PC-9 (cell line): ENCODE measurements around the gene KRT38. TPM values are rescaled to one million over a fixed set of nuclear protein-coding genes. Genes with fewer than 3 reads are reported as not detected.

Experiments
- BruUV-seq: library from RNA; stranded (reverse); fragments of 400-500 nt; replicated peaks from 2 replicates; lab custom pipeline; 2021; lab: Mats Ljungman, UMichigan
- CTCF ChIA-PET: fragments of 300-600 bp; sonication (Branson Sonifier 250); formaldehyde crosslinking; loops from one replicate; lab custom pipeline; 2022; ENCODE audit warnings: antibody characterized with exemption; lab: Charles Lee
- POLR2A ChIA-PET: fragments of 300-600 bp; sonication (Branson Sonifier 250); formaldehyde crosslinking; loops from one replicate; lab custom pipeline; 2022; ENCODE audit warnings: antibody characterized with exemption; ENCODE audit not compliant: unreplicated experiment; lab: Charles Lee
- DNase-seq, 2 experiments: peaks; one replicate each; pipeline versions ENCODE4 v3.0.0 to v3.0.0-alpha.2; 2015 to 2022; ENCODE audit warnings: mixed read lengths in 1 of 2
- H2AFZ ChIP-seq: fragments of 200-600 bp; sonication (generic); 2 replicates; pipeline ENCODE4 v1.8.1; 2017; ENCODE audit warnings: antibody characterized with exemption
- H3F3A ChIP-seq: fragments of 200-600 bp; sonication (generic); 2 replicates; pipeline ENCODE4 v1.8.1; 2017; ENCODE audit warnings: antibody characterized with exemption, mild to moderate bottlenecking, low read depth; ENCODE audit not compliant: insufficient read depth
- H3K27ac ChIP-seq: fragments of 200-600 bp; sonication (generic); 2 replicates; pipeline ENCODE4 v1.6.1; 2016; ENCODE audit warnings: mixed run types
- H3K27me3 ChIP-seq: fragments of 200-600 bp; sonication (generic); 2 replicates; pipeline ENCODE4 v1.6.1; 2016; ENCODE audit warnings: low read depth, mixed run types; ENCODE audit not compliant: insufficient read depth
- H3K36me3 ChIP-seq: fragments of 200-600 bp; sonication (generic); 2 replicates; pipeline ENCODE4 v1.6.1; 2016; ENCODE audit warnings: low read depth, mixed run types
- H3K4me1 ChIP-seq: fragments of 200-600 bp; sonication (generic); replicated peaks from 2 replicates; pipeline ENCODE4 v1.6.1; 2016; ENCODE audit warnings: mixed run types; ENCODE audit not compliant: insufficient read depth
- H3K4me2 ChIP-seq: fragments of 200-600 bp; sonication (generic); 2 replicates; pipeline ENCODE4 v1.6.1; 2017; ENCODE audit warnings: mixed run types
- H3K4me3 ChIP-seq: fragments of 200-600 bp; sonication (generic); 2 replicates; pipeline ENCODE4 v1.6.1; 2016; ENCODE audit warnings: mixed run types
- H3K79me2 ChIP-seq: fragments of 200-600 bp; sonication (generic); 2 replicates; pipeline ENCODE4 v1.6.1; 2017; ENCODE audit warnings: low read depth, mixed run types
- H3K9me2 ChIP-seq: fragments of 200-600 bp; sonication (generic); 2 replicates; pipeline ENCODE4 v1.8.1; 2017; ENCODE audit warnings: mild to moderate bottlenecking; ENCODE audit not compliant: insufficient read depth
- H3K9me3 ChIP-seq: fragments of 200-600 bp; sonication (generic); 2 replicates; pipeline ENCODE4 v1.8.1; 2016; ENCODE audit warnings: low read depth; ENCODE audit not compliant: insufficient read depth
- H4K20me1 ChIP-seq: fragments of 200-600 bp; sonication (generic); 2 replicates; pipeline ENCODE4 v1.8.1; 2017; ENCODE audit not compliant: insufficient read depth
- CTCF ChIP-seq: fragments of 200-600 bp; sonication (generic); conservative IDR thresholded peaks from 2 replicates; pipeline ENCODE4 v1.6.1; 2017; ENCODE audit warnings: mixed run types, antibody characterized with exemption, mild to moderate bottlenecking, moderate library complexity
- EZH2 ChIP-seq: fragments of 200-600 bp; sonication (generic); IDR thresholded peaks from 2 replicates; pipeline ENCODE4 v1.8.0; 2017; ENCODE audit warnings: antibody characterized with exemption, low read depth
- intact Hi-C: fragments of 100-400 bp; cut with micrococcal nuclease; formaldehyde crosslinking; loops from one replicate; pipeline ENCODE4 v1.10.0; 2022; ENCODE audit not compliant: unreplicated experiment
- total RNA-seq: library from RNA; stranded (reverse); gene quantifications from 2 replicates; pipeline ENCODE4 v1.2.3, GENCODE V29; 2021

Gene KRT38
- total RNA-seq, 1 experiment from 2014 or later: not detected

GRCh38 chr17:41392278-41392677 lies 48.5 kb downstream of the KRT38 start:
- intact Hi-C loops: no loop called here
- H3K79me2 ChIP-seq: no peaks in the 10 kb centered on the region
- CTCF ChIA-PET: no interaction called here
- H3F3A ChIP-seq: no peaks in the 10 kb centered on the region
- no peak for TF ChIP-seq CTCF
- no peak for TF ChIP-seq EZH2
- H4K20me1 ChIP-seq: no peaks in the 10 kb centered on the region
- H3K36me3 ChIP-seq: no peaks in the 10 kb centered on the region
- no peaks in the 10 kb centered on the region for H3K27me3 ChIP-seq
- POLR2A ChIA-PET: interaction anchor here (0.6 to 0.7 kb wide), 3 partner anchors 12 to 136 kb away, joined by 3 to 5 read pairs (median 5); no protein-coding TSS in a partner anchor
- H2AFZ ChIP-seq: no peak overlapping the region
- H3K9me2 ChIP-seq: no peaks in the 10 kb centered on the region
- peaks cover 4% of the 10 kb centered on the region; the same call in 1 of the 2 replicates for H3K9me3 ChIP-seq
- peaks cover 21% of the 10 kb centered on the region for H3K4me1 ChIP-seq
- H3K27ac ChIP-seq: 0 out of 2 replicates have a peak overlapping the region, but pooled peaks have one; percentile 25
- H3K4me3 ChIP-seq: no peak overlapping the region
- no TSS peak for BruUV-seq
- H3K4me2 ChIP-seq: no peak overlapping the region
- no peak for DNase-seq

- H3K79me2 ChIP-seq: no peaks in the 10 kb centered on the region
- H3K9me2 ChIP-seq: no peaks in the 10 kb centered on the region
- ChIA-PET POLR2A (no interaction called here), CTCF (no interaction called here)
- H3K9me3 ChIP-seq: peaks cover 8% of the 10 kb centered on the region
- no peaks in the 10 kb centered on the region for H3K36me3 ChIP-seq
- BruUV-seq: no TSS peak
- no peak overlapping the region for H3K27ac ChIP-seq
- intact Hi-C loops: no loop called here
- no peaks in the 10 kb centered on the region for H3F3A ChIP-seq
- DNase-seq: no peak
- peaks cover 21% of the 10 kb centered on the region for H3K4me1 ChIP-seq
- H3K4me3 ChIP-seq: no peak overlapping the region
- TF ChIP-seq CTCF (no peak), EZH2 (no peak)
- H2AFZ ChIP-seq: no peak overlapping the region
- no peak overlapping the region for H3K4me2 ChIP-seq
- H4K20me1 ChIP-seq: no peaks in the 10 kb centered on the region
- no peaks in the 10 kb centered on the region for H3K27me3 ChIP-seq
These were observed 49.2 kb downstream of the KRT38 start for GRCh38 chr17:41391535-41391934.

GRCh38 chr17:41390411-41390938 lies 50.3 kb downstream of the KRT38 start:
- no peak for TF ChIP-seq CTCF
- TF ChIP-seq EZH2: no peak
- POLR2A ChIA-PET: interaction anchor here (0.7 kb wide), 1 partner anchor 89 kb away, joined by 4 read pairs; no protein-coding TSS in a partner anchor

More at GRCh38 chr17:41390411-41390938, 50.3 kb downstream of the KRT38 start:
- Histone ChIP-seq H2AFZ (no peak overlapping the region), H3K4me3 (no peak overlapping the region), H4K20me1 (no peaks in the 10 kb centered on the region), H3K27ac (no peak overlapping the region), H3K79me2 (no peaks in the 10 kb centered on the region), H3K9me3 (peaks cover 14% of the 10 kb centered on the region), H3K4me2 (no peak overlapping the region), H3K9me2 (no peaks in the 10 kb centered on the region), H3K4me1 (peaks cover 21% of the 10 kb centered on the region), H3K36me3 (no peaks in the 10 kb centered on the region), H3F3A (no peaks in the 10 kb centered on the region), H3K27me3 (no peaks in the 10 kb centered on the region)
- CTCF ChIA-PET: no interaction called here
- DNase-seq: no peak
- BruUV-seq: no TSS peak
- intact Hi-C loops: no loop called here
